SK-N-SH (cell line): ENCODE data around the gene RAB20. TPM values are rescaled to one million over a fixed set of nuclear protein-coding genes. Genes with fewer than 3 reads are reported as not detected.

Source experiments
- CTCF ChIA-PET: fragments of 300-600, 350-600 bp; formaldehyde crosslinking; extraction: SDS; loops from one replicate; lab custom pipeline; 2021; lab: Yijun Ruan, JAX
- POLR2A ChIA-PET: fragments of 350-600 bp; sonication (Branson Sonifier 250); formaldehyde crosslinking; extraction: SDS; loops from one replicate; lab custom pipeline; 2020; ENCODE audit warnings: antibody characterized with exemption, inconsistent platforms; lab: Yijun Ruan, JAX
- DNase-seq: peaks from one replicate; pipeline ENCODE4 v3.0.0; 2012
- H2AFZ ChIP-seq: fragments of 200-600 bp; sonication (generic); 2 replicates; pipeline ENCODE4 v1.8.1; 2016; ENCODE audit warnings: antibody characterized with exemption, mild to moderate bottlenecking, low read depth
- H3F3A ChIP-seq: fragments of 200-600 bp; sonication (generic); replicated peaks from 2 replicates; pipeline ENCODE3; 2016; ENCODE audit warnings: antibody characterized with exemption, mild to moderate bottlenecking; ENCODE audit not compliant: insufficient read depth
- H3K27ac ChIP-seq, 2 experiments: fragments of 200-500 bp in 1 of 2; fragments of 200-600 bp in 1 of 2; sonication (Bioruptor generic) in 1 of 2; sonication (generic), shearing (Covaris generic) in 1 of 2; 2 replicates each; pipeline versions ENCODE4 v1.5.1 to v1.6.1; 2014 to 2016; ENCODE audit warnings: low read depth in 2 of 2, inconsistent platforms in 1 of 2, low read length in 1 of 2, mild to moderate bottlenecking in 1 of 2, mixed read lengths in 1 of 2
- H3K27me3 ChIP-seq: fragments of 200-600 bp; sonication (generic), shearing (Covaris generic); 2 replicates; pipeline ENCODE4 v1.6.1; 2016; ENCODE audit warnings: mixed run types; ENCODE audit not compliant: insufficient read depth
- H3K36me3 ChIP-seq, 2 experiments: fragments of 200-500 bp in 1 of 2; fragments of 200-600 bp in 1 of 2; sonication (Bioruptor generic) in 1 of 2; sonication (generic) in 1 of 2; replicated peaks in 1 of 2; 2 replicates each; pipeline versions ENCODE3 to v1.5.1; 2014 to 2016; ENCODE audit warnings: low read length in 1 of 2, mild to moderate bottlenecking in 1 of 2; ENCODE audit not compliant: insufficient read depth in 2 of 2, control insufficient read depth in 1 of 2
- H3K4me1 ChIP-seq, 2 experiments: fragments of 200-500 bp in 1 of 2; fragments of 200-600 bp in 1 of 2; sonication (Bioruptor generic) in 1 of 2; sonication (generic), shearing (Covaris generic) in 1 of 2; 2 replicates each; pipeline versions ENCODE4 v1.5.1 to v1.6.1; 2014 to 2016; ENCODE audit warnings: low read depth in 1 of 2, low read length in 1 of 2, mixed run types in 1 of 2; ENCODE audit not compliant: insufficient read depth in 2 of 2, control insufficient read depth in 1 of 2
- H3K4me2 ChIP-seq: fragments of 200-600 bp; sonication (generic), shearing (Covaris generic); 2 replicates; pipeline ENCODE4 v1.6.1; 2017; ENCODE audit warnings: mixed run types
- H3K4me3 ChIP-seq, 2 experiments: fragments of 200-500 bp in 1 of 2; fragments of 200-600 bp in 1 of 2; sonication (Bioruptor generic) in 1 of 2; sonication (generic), shearing (Covaris generic) in 1 of 2; 2 replicates each; pipeline versions ENCODE4 v1.5.1 to v1.8.1; 2014 to 2016; ENCODE audit warnings: low read depth in 2 of 2, inconsistent platforms in 1 of 2, low read length in 1 of 2, mild to moderate bottlenecking in 1 of 2, mixed read lengths in 1 of 2, moderate library complexity in 1 of 2
- H3K79me2 ChIP-seq: fragments of 200-600 bp; sonication (generic); 2 replicates; pipeline ENCODE4 v1.8.1; 2017; ENCODE audit warnings: mild to moderate bottlenecking; ENCODE audit not compliant: insufficient read depth
- H3K9ac ChIP-seq: fragments of 200-600 bp; sonication (generic); 2 replicates; pipeline ENCODE4 v1.6.1; 2017; ENCODE audit warnings: mixed run types
- H3K9me2 ChIP-seq: fragments of 200-600 bp; sonication (generic); 2 replicates; pipeline ENCODE4 v1.6.1; 2017; ENCODE audit warnings: mixed run types
- H3K9me3 ChIP-seq: fragments of 200-600 bp; sonication (generic); 2 replicates; pipeline ENCODE4 v1.6.1; 2017; ENCODE audit warnings: mixed run types, mild to moderate bottlenecking, moderate library complexity
- H4K20me1 ChIP-seq: fragments of 200-600 bp; sonication (generic); 2 replicates; pipeline ENCODE4 v1.6.1; 2017; ENCODE audit warnings: mild to moderate bottlenecking, mixed run types; ENCODE audit not compliant: insufficient read depth
- CTCF ChIP-seq: fragments of 200-600 bp; sonication (generic); IDR thresholded peaks from 2 replicates; pipeline ENCODE4 v1.6.1; 2017; ENCODE audit warnings: antibody characterized with exemption, mild to moderate bottlenecking, moderate library complexity
- ELF1 ChIP-seq: IDR thresholded peaks from 2 replicates; pipeline ENCODE4 v1.4.0; 2012
- EP300 ChIP-seq, 2 experiments: IDR thresholded peaks; 2 replicates each; pipeline versions ENCODE4 v1.4.0 to v1.6.1; 2012; ENCODE audit warnings: borderline replicate concordance in 1 of 2, low read depth in 1 of 2, low read length in 1 of 2
- JUND ChIP-seq: IDR thresholded peaks from 2 replicates; pipeline ENCODE4 v1.4.0; 2012
- MXI1 ChIP-seq: IDR thresholded peaks from 2 replicates; pipeline ENCODE4 v1.6.1; 2012; ENCODE audit warnings: mild to moderate bottlenecking, low read depth, low read length, improper control_type of control experiment
- NRF1 ChIP-seq: IDR thresholded peaks from 2 replicates; pipeline ENCODE4 v1.6.1; 2012; ENCODE audit warnings: low read depth, mild to moderate bottlenecking, low read length
- SMC3 ChIP-seq: IDR thresholded peaks from 2 replicates; pipeline ENCODE4 v1.6.1; 2012; ENCODE audit warnings: low read depth, low read length, improper control_type of control experiment
- TCF12 ChIP-seq: IDR thresholded peaks from 2 replicates; pipeline ENCODE4 v1.4.0; 2012
- TEAD4 ChIP-seq: IDR thresholded peaks from 2 replicates; pipeline ENCODE4 v1.4.0; 2012; ENCODE audit warnings: mild to moderate bottlenecking, borderline replicate concordance; ENCODE audit not compliant: insufficient read depth
- USF2 ChIP-seq: fragments of 150-350 bp; IDR thresholded peaks from 2 replicates; pipeline ENCODE4 v1.6.1; 2017; ENCODE audit warnings: antibody characterized with exemption, low read length, low read depth, borderline replicate concordance
- WGBS: methylation state at CpG from one replicate; pipeline ENCODE4 v1.1.6; 2017; ENCODE audit warnings: low lambda C conversion rate; 5-methylcytosine and 5-hydroxymethylcytosine counted together
- polyA plus RNA-seq, 3 experiments: library from polyadenylated mRNA; depleted of rRNA; stranded (reverse); fragments of >200 nt; gene quantifications; 2 replicates each; pipeline ENCODE4 v1.2.3, GENCODE V29; 2012
- TF ChIP-seq, protein P1 (sequence below): IDR thresholded peaks from 2 replicates; pipeline ENCODE4 v1.4.0; 2012; ENCODE audit warnings: low read depth, borderline replicate concordance
- TF ChIP-seq, protein P2 (sequence below): IDR thresholded peaks from 2 replicates; pipeline ENCODE4 v1.4.0; 2012; ENCODE audit warnings: low read depth, borderline replicate concordance
- TF ChIP-seq, protein P3 (sequence below): fragments of 150-350 bp; IDR thresholded peaks from 2 replicates; pipeline ENCODE4 v1.6.1; 2016; ENCODE audit warnings: mild to moderate bottlenecking, low read depth, low read length

The RAB20 gene
- polyA plus RNA-seq, 1 of the 3 experiments (the other 2 are of a cell fraction) = 5.2 TPM

GRCh38 chr13:110576736-110577476 lies 15.4 kb upstream of the RAB20 start:
- no peak overlapping the region for H3K4me2 ChIP-seq
- H2AFZ ChIP-seq = no peak overlapping the region
- no peaks in the 10 kb centered on the region for H3F3A ChIP-seq
- peaks cover 12% of the 10 kb centered on the region; the same call in 1 of the 2 replicates for H3K27me3 ChIP-seq
- no peaks in the 10 kb centered on the region for H3K9me3 ChIP-seq
- H3K9me2 ChIP-seq = no peaks in the 10 kb centered on the region
- H4K20me1 ChIP-seq = no peaks in the 10 kb centered on the region
- H3K27ac ChIP-seq = no peak overlapping the region
- 87% methylated on average over 11 of the region's 11 CpGs for WGBS
- H3K4me3 ChIP-seq = no peak overlapping the region
- no peak for TF ChIP-seq EP300 (IDR thresholded peaks at IDR 0.05; ENCODE audit: borderline replicate concordance in 1 of 2, low read depth in 1 of 2, low read length in 1 of 2)
- no peaks in the 10 kb centered on the region; a peak in 1 of 4 replicates for H3K4me1 ChIP-seq
- H3K79me2 ChIP-seq = no peaks in the 10 kb centered on the region
- CTCF ChIA-PET = interaction anchor here (1.2 kb wide), 1 partner anchor 121 kb away, joined by 3 read pairs; no protein-coding TSS in a partner anchor
- no peak overlapping the region for H3K9ac ChIP-seq
- DNase-seq = no peak
- no peaks in the 10 kb centered on the region for H3K36me3 ChIP-seq
- POLR2A ChIA-PET = no interaction called here

DNA sequence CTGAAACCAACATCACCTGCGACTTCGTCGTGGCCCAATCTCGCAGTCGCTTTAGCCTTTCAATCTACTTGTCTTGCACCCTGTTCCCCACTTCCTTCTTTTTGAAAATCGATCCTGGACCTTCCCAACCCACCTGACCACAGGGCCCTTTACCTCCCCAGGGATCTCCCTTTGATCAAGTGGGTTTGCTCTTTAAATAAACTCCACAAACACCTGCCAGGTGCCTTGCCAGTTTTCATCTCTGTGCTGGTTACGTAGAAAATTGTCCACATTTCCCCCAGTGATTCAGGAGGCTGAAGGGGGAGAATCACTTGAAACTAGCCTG lies 14.5 kb upstream of the RAB20 start:
- H3K4me3 ChIP-seq = no peak overlapping the region
- WGBS = 83% methylated on average over 7 of the region's 7 CpGs
- TF ChIP-seq SMC3 (no peak), USF2 (no peak), MXI1 (no peak), TEAD4 (no peak), TCF12 (no peak), CTCF (no peak), NRF1 (no peak), JUND (no peak), ELF1 (no peak), EP300 (IDR thresholded peaks at IDR 0.05; ENCODE audit: borderline replicate concordance in 1 of 2, low read depth in 1 of 2, low read length in 1 of 2) (no peak)
- TF ChIP-seq, protein P1, sequence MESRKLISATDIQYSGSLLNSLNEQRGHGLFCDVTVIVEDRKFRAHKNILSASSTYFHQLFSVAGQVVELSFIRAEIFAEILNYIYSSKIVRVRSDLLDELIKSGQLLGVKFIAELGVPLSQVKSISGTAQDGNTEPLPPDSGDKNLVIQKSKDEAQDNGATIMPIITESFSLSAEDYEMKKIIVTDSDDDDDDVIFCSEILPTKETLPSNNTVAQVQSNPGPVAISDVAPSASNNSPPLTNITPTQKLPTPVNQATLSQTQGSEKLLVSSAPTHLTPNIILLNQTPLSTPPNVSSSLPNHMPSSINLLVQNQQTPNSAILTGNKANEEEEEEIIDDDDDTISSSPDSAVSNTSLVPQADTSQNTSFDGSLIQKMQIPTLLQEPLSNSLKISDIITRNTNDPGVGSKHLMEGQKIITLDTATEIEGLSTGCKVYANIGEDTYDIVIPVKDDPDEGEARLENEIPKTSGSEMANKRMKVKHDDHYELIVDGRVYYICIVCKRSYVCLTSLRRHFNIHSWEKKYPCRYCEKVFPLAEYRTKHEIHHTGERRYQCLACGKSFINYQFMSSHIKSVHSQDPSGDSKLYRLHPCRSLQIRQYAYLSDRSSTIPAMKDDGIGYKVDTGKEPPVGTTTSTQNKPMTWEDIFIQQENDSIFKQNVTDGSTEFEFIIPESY = no peak
- TF ChIP-seq, protein P2, sequence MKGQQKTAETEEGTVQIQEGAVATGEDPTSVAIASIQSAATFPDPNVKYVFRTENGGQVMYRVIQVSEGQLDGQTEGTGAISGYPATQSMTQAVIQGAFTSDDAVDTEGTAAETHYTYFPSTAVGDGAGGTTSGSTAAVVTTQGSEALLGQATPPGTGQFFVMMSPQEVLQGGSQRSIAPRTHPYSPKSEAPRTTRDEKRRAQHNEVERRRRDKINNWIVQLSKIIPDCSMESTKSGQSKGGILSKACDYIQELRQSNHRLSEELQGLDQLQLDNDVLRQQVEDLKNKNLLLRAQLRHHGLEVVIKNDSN = no peak
- TF ChIP-seq, protein P3, sequence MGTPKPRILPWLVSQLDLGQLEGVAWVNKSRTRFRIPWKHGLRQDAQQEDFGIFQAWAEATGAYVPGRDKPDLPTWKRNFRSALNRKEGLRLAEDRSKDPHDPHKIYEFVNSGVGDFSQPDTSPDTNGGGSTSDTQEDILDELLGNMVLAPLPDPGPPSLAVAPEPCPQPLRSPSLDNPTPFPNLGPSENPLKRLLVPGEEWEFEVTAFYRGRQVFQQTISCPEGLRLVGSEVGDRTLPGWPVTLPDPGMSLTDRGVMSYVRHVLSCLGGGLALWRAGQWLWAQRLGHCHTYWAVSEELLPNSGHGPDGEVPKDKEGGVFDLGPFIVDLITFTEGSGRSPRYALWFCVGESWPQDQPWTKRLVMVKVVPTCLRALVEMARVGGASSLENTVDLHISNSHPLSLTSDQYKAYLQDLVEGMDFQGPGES = no peak
- peaks cover 0 to 4% of the 10 kb centered on the region in 2 experiments; a peak in 1 of 4 replicates for H3K4me1 ChIP-seq
- H3K9me3 ChIP-seq = no peaks in the 10 kb centered on the region
- H3K27me3 ChIP-seq = peaks cover 12% of the 10 kb centered on the region; the same call in 1 of the 2 replicates
- H4K20me1 ChIP-seq = no peaks in the 10 kb centered on the region
- no peaks in the 10 kb centered on the region for H3K79me2 ChIP-seq
- no peaks in the 10 kb centered on the region for H3F3A ChIP-seq
- no peak overlapping the region for H3K27ac ChIP-seq
- POLR2A ChIA-PET = no interaction called here
- H3K9me2 ChIP-seq = no peaks in the 10 kb centered on the region
- DNase-seq = no peak
- H3K9ac ChIP-seq = no peak overlapping the region
- no peaks in the 10 kb centered on the region for H3K36me3 ChIP-seq
- CTCF ChIA-PET = interaction anchor here (1.2 kb wide), 1 partner anchor 120 kb away, joined by 3 read pairs; no protein-coding TSS in a partner anchor
- H2AFZ ChIP-seq = no peak overlapping the region
- H3K4me2 ChIP-seq = no peak overlapping the region
